Fibroblast of lung (primary cell): ENCODE results near the gene RTN4IP1. TPM values are rescaled to one million over a fixed set of nuclear protein-coding genes. Genes with fewer than 3 reads are reported as not detected.

Experiments used
- DNase-seq, 2 donors: peaks; one replicate each; pipeline versions ENCODE4 v3.0.0 to v3.0.0-alpha.2; 2010; ENCODE audit warnings: low read depth in 2 of 2
- H2AFZ ChIP-seq: 2 replicates; pipeline ENCODE4 v1.5.1; 2012; ENCODE audit warnings: low read length, control low read depth, inconsistent platforms
- H3K27ac ChIP-seq: 2 replicates; pipeline ENCODE4 v1.5.1; 2011; ENCODE audit warnings: low read length, control low read depth; ENCODE audit not compliant: insufficient read depth
- H3K27me3 ChIP-seq: 2 replicates; pipeline ENCODE4 v1.5.1; 2011; ENCODE audit warnings: mild to moderate bottlenecking, low read length; ENCODE audit not compliant: control insufficient read depth, insufficient read depth
- H3K36me3 ChIP-seq: 2 replicates; pipeline ENCODE4 v1.5.1; 2011; ENCODE audit warnings: low read length; ENCODE audit not compliant: control insufficient read depth, insufficient read depth
- H3K4me1 ChIP-seq: 2 replicates; pipeline ENCODE4 v1.5.1; 2011; ENCODE audit warnings: low read length; ENCODE audit not compliant: control insufficient read depth, insufficient read depth; ENCODE audit errors: extremely low read depth
- H3K4me2 ChIP-seq: 2 replicates; pipeline ENCODE4 v1.5.1; 2011; ENCODE audit warnings: low read length, control low read depth; ENCODE audit not compliant: insufficient read depth; ENCODE audit errors: extremely low read depth
- H3K4me3 ChIP-seq, 4 experiments: fragments of 200-600 bp in 1 of 4; sonication (generic) in 1 of 4; replicated peaks in 1 of 4; 2 replicates each; pipeline ENCODE4 v1.5.1; 2011 to 2016; ENCODE audit warnings: low read length in 4 of 4, low read depth in 3 of 4, mild to moderate bottlenecking in 3 of 4, control low read depth in 2 of 4, inconsistent platforms in 1 of 4, mixed read lengths in 1 of 4; ENCODE audit not compliant: insufficient read depth in 1 of 4; ENCODE audit errors: control extremely low read depth in 1 of 4
- H3K79me2 ChIP-seq: 2 replicates; pipeline ENCODE4 v1.5.1; 2012; ENCODE audit warnings: mild to moderate bottlenecking, low read length, inconsistent platforms; ENCODE audit not compliant: control insufficient read depth, insufficient read depth
- H3K9ac ChIP-seq: 2 replicates; pipeline ENCODE4 v1.5.1; 2011; ENCODE audit warnings: mild to moderate bottlenecking, low read length, control low read depth; ENCODE audit not compliant: insufficient read depth
- H3K9me3 ChIP-seq: 2 replicates; pipeline ENCODE4 v1.5.1; 2012; ENCODE audit warnings: low read depth, low read length; ENCODE audit not compliant: control insufficient read depth, insufficient read depth
- H4K20me1 ChIP-seq: 2 replicates; pipeline ENCODE4 v1.5.1; 2011; ENCODE audit warnings: low read length; ENCODE audit not compliant: control insufficient read depth, insufficient read depth; ENCODE audit errors: extremely low read depth
- CTCF ChIP-seq, 2 donors: IDR thresholded peaks in 1 of 2; conservative IDR thresholded peaks in 1 of 2; 1 replicate in 1 of 2; 2 replicates in 1 of 2; pipeline ENCODE4 v1.5.1; 2011 to 2012; ENCODE audit warnings: low read length in 2 of 2, control low read depth in 1 of 2, inconsistent platforms in 1 of 2, low read depth in 1 of 2, mild to moderate bottlenecking in 1 of 2
- EZH2 ChIP-seq: IDR thresholded peaks from 2 replicates; pipeline ENCODE4 v1.5.1; 2012; ENCODE audit warnings: low read length, control low read depth, mild to moderate bottlenecking; ENCODE audit errors: missing control alignments
- polyA plus RNA-seq, 2 donors: library from polyadenylated mRNA; depleted of rRNA in 1 of 2; stranded (reverse) in 1 of 2; unstranded in 1 of 2; fragments of >200 nt; gene quantifications; 2 replicates each; pipeline ENCODE4 v1.2.1, GENCODE V29; 2011 to 2012; ENCODE audit warnings: missing spikeins in 1 of 2
- total RNA-seq: library from RNA; depleted of rRNA; stranded (reverse); fragments of >200 nt; gene quantifications from 2 replicates; pipeline ENCODE4 v1.2.1, GENCODE V29; 2014

Gene RTN4IP1
- total and polyA plus RNA-seq, 2 donors (not counting 1 experiment from before 2014, with no cell fraction given) = 8.4 to 9.2 TPM

- TF ChIP-seq EZH2 (no peak), CTCF (conservative IDR thresholded peaks at IDR 0.05 in 1 of 2, IDR thresholded peaks at IDR 0.05 in 1 of 2; ENCODE audit: low read depth in 1 of 2, low read length in 2 of 2) (no peak)
- no peak overlapping the region for H3K27ac ChIP-seq
- peak in 1 of 2 donors; percentile 36 for DNase-seq
Measured at GRCh38 chr6:106536357-106536756, 92.9 kb downstream of the RTN4IP1 start.

GRCh38 chr6:106535012-106535411 is 94.3 kb downstream of the RTN4IP1 start:
- Histone ChIP-seq H3K4me2 (no peak overlapping the region), H3K79me2 (no peaks in the 10 kb centered on the region), H3K27ac (no peak overlapping the region)

More at GRCh38 chr6:106536357-106536756, 92.9 kb downstream of the RTN4IP1 start:
- Histone ChIP-seq H3K4me1 (no peaks in the 10 kb centered on the region), H3K79me2 (no peaks in the 10 kb centered on the region), H3K27me3 (no peaks in the 10 kb centered on the region), H3K9me3 (no peaks in the 10 kb centered on the region), H3K9ac (no peak overlapping the region), H3K36me3 (no peaks in the 10 kb centered on the region), H2AFZ (no peak overlapping the region), H4K20me1 (no peaks in the 10 kb centered on the region), H3K4me3 (no peak overlapping the region), H3K4me2 (no peak overlapping the region)

GRCh38 chr6:106534564-106534982 is 94.7 kb downstream of the RTN4IP1 start:
- no peak overlapping the region for H3K9ac ChIP-seq
- DNase-seq = peak in 1 of 2 donors; percentile 29
- H3K4me3 ChIP-seq = no peak overlapping the region
- H3K4me2 ChIP-seq = no peak overlapping the region
- H3K27me3 ChIP-seq = no peaks in the 10 kb centered on the region
- H4K20me1 ChIP-seq = no peaks in the 10 kb centered on the region
- TF ChIP-seq EZH2 = no peak
- no peak for TF ChIP-seq CTCF (conservative IDR thresholded peaks at IDR 0.05 in 1 of 2, IDR thresholded peaks at IDR 0.05 in 1 of 2; ENCODE audit: low read depth in 1 of 2, low read length in 2 of 2)
- no peak overlapping the region for H3K27ac ChIP-seq
- H3K79me2 ChIP-seq = no peaks in the 10 kb centered on the region
- no peaks in the 10 kb centered on the region for H3K9me3 ChIP-seq
- H3K4me1 ChIP-seq = peaks cover 2% of the 10 kb centered on the region
- no peak overlapping the region for H2AFZ ChIP-seq
- H3K36me3 ChIP-seq = no peaks in the 10 kb centered on the region

More at GRCh38 chr6:106535012-106535411, 94.3 kb downstream of the RTN4IP1 start:
- H3K4me1 ChIP-seq = peaks cover 2% of the 10 kb centered on the region
- H3K4me3 ChIP-seq = no peak overlapping the region
- H4K20me1 ChIP-seq = no peaks in the 10 kb centered on the region
- no peaks in the 10 kb centered on the region for H3K27me3 ChIP-seq
- no peak overlapping the region for H2AFZ ChIP-seq
- H3K9ac ChIP-seq = no peak overlapping the region
- no peak for DNase-seq
- no peaks in the 10 kb centered on the region for H3K36me3 ChIP-seq
- H3K9me3 ChIP-seq = no peaks in the 10 kb centered on the region
- TF ChIP-seq CTCF (conservative IDR thresholded peaks at IDR 0.05 in 1 of 2, IDR thresholded peaks at IDR 0.05 in 1 of 2; ENCODE audit: low read depth in 1 of 2, low read length in 2 of 2) = no peak
